COR-L47 (cell line): ENCODE measurements around the gene CDK6.

Experiments used
- DNase-seq: peaks from one replicate; lab custom pipeline; 2025; lab: John Stamatoyannopoulos, UW

The CDK6 gene

GRCh38 chr7:92826258-92826938, 10.0 kb downstream of the CDK6 start:
- DNase-seq = no peak

- DNase-seq = no peak
These were observed 11.4 kb downstream of the CDK6 start for GRCh38 chr7:92824901-92825480.

- DNase-seq = no peak
These were observed 11.9 kb downstream of the CDK6 start for GRCh38 chr7:92824450-92824849.

- DNase-seq = no peak
These were observed 13.3 kb downstream of the CDK6 start for GRCh38 chr7:92823042-92823441.

- DNase-seq = no peak
These were observed 16.2 kb downstream of the CDK6 start for GRCh38 chr7:92820191-92820590.

GRCh38 chr7:92817398-92817797, 19.0 kb downstream of the CDK6 start:
- no peak for DNase-seq

- no peak for DNase-seq
These were observed 21.0 kb downstream of the CDK6 start for GRCh38 chr7:92815412-92815811.

- DNase-seq = no peak
These were observed 22.9 kb downstream of the CDK6 start for GRCh38 chr7:92813390-92814024.

GRCh38 chr7:92811158-92811557, 25.2 kb downstream of the CDK6 start:
- DNase-seq = no peak

GRCh38 chr7:92809760-92810573, 26.4 kb downstream of the CDK6 start:
- DNase-seq = no peak

- no peak for DNase-seq
These were observed 27.0 kb downstream of the CDK6 start for GRCh38 chr7:92809397-92809759.

- no peak for DNase-seq
These were observed 27.7 kb downstream of the CDK6 start for GRCh38 chr7:92808635-92809034.

GRCh38 chr7:92808006-92808405, 28.4 kb downstream of the CDK6 start:
- DNase-seq = no peak

- no peak for DNase-seq
These were observed 29.9 kb downstream of the CDK6 start for GRCh38 chr7:92806496-92806895.

- DNase-seq = no peak
These were observed 34.0 kb downstream of the CDK6 start for GRCh38 chr7:92802406-92802805.

- no peak for DNase-seq
These were observed 36.7 kb downstream of the CDK6 start for GRCh38 chr7:92799446-92800211.

- DNase-seq = no peak
These were observed 37.7 kb downstream of the CDK6 start for GRCh38 chr7:92798517-92799249.

GRCh38 chr7:92797693-92798092, 38.7 kb downstream of the CDK6 start:
- no peak for DNase-seq

- no peak for DNase-seq
These were observed 39.1 kb downstream of the CDK6 start for GRCh38 chr7:92797284-92797683.

- no peak for DNase-seq
These were observed 41.5 kb downstream of the CDK6 start for GRCh38 chr7:92794831-92795230.

GRCh38 chr7:92794391-92794790, 42.0 kb downstream of the CDK6 start:
- no peak for DNase-seq
